Endodermal cell (in vitro differentiated cells): ENCODE measurements around the gene TSR1. TPM values are rescaled to one million over a fixed set of nuclear protein-coding genes. Genes with fewer than 3 reads are reported as not detected.
A peak's percentile ranks its signal among the peaks of the same experiment; 100 is the strongest.

ENCODE experiments used
- DNase-seq: peaks from one replicate; pipeline ENCODE4 v3.0.0-alpha.2; 2017
- H3K27ac ChIP-seq: 2 replicates; pipeline ENCODE4 v1.5.1; 2013; ENCODE audit warnings: mild to moderate bottlenecking, low read depth, low read length, moderate library complexity
- H3K27me3 ChIP-seq: 2 replicates; pipeline ENCODE4 v1.6.1; 2013; ENCODE audit warnings: mild to moderate bottlenecking, low read length, moderate library complexity; ENCODE audit not compliant: insufficient read depth, control insufficient read depth, poor library complexity, severe bottlenecking
- H3K36me3 ChIP-seq: 2 replicates; pipeline ENCODE4 v1.7.0; 2013; ENCODE audit warnings: mild to moderate bottlenecking, low read length, moderate library complexity; ENCODE audit not compliant: control insufficient read depth, insufficient read depth
- H3K4me1 ChIP-seq: one replicate; pipeline ENCODE4 v1.7.0; 2013; ENCODE audit warnings: low read length; ENCODE audit not compliant: control insufficient read depth, insufficient read depth
- H3K4me3 ChIP-seq: 2 replicates; pipeline ENCODE4 v1.5.1; 2013; ENCODE audit warnings: mild to moderate bottlenecking, low read length, moderate library complexity
- H3K9ac ChIP-seq: 2 replicates; pipeline ENCODE4 v1.6.1; 2013; ENCODE audit warnings: mild to moderate bottlenecking, low read length, moderate library complexity; ENCODE audit not compliant: poor library complexity, severe bottlenecking; ENCODE audit errors: extremely low read depth
- H3K9me3 ChIP-seq: 2 replicates; pipeline ENCODE4 v1.6.1; 2013; ENCODE audit warnings: mild to moderate bottlenecking, low read length, moderate library complexity; ENCODE audit not compliant: control insufficient read depth
- H3K27ac Mint-ChIP-seq: 2 replicates; pipeline ENCODE4 v1.8.0; 2020; ENCODE audit warnings: mixed read lengths
- H3K27me3 Mint-ChIP-seq: 2 replicates; pipeline ENCODE4 v1.8.0; 2021; ENCODE audit warnings: mild to moderate bottlenecking, mixed read lengths; ENCODE audit not compliant: insufficient read depth
- H3K36me3 Mint-ChIP-seq: 2 replicates; pipeline ENCODE4 v1.8.0; 2020; ENCODE audit warnings: low read depth, mixed read lengths
- H3K4me1 Mint-ChIP-seq: 2 replicates; pipeline ENCODE4 v1.8.0; 2020; ENCODE audit warnings: mixed read lengths
- H3K4me3 Mint-ChIP-seq: 2 replicates; pipeline ENCODE4 v1.8.0; 2020; ENCODE audit warnings: mild to moderate bottlenecking, moderate library complexity, mixed read lengths
- H3K9me3 Mint-ChIP-seq: 2 replicates; pipeline ENCODE4 v1.8.0; 2020; ENCODE audit warnings: mild to moderate bottlenecking, mixed read lengths
- WGBS, 2 experiments: methylation state at CpG; one replicate each; pipeline versions ENCODE4 v1.1.5 to v1.1.7; 2013; ENCODE audit warnings: missing lambda C conversion rate in 2 of 2, mixed read lengths in 1 of 2; ENCODE audit not compliant: insufficient coverage in 1 of 2, insufficient read length in 1 of 2; 5-methylcytosine and 5-hydroxymethylcytosine counted together
- total RNA-seq, 2 donors: library from RNA; stranded (reverse); fragmentation: NEBNext Ultra II Directional in 1 of 2; extraction: Animal tissue kit (Norgen Biotek cat#: 25700) in 1 of 2; gene quantifications; 2 replicates in 1 of 2; 3 replicates in 1 of 2; pipeline ENCODE4 v1.2.1, GENCODE V29; 2021
- TF ChIP-seq, protein P1 (sequence below): fragments of 200-600 bp; sonication (generic); conservative IDR thresholded peaks from 2 replicates; pipeline ENCODE4 v1.5.0; 2021; ENCODE audit warnings: antibody characterized with exemption, mild to moderate bottlenecking

TSR1 gene
- total RNA-seq, 2 donors from 2014 or later: 40.1 to 43.3 TPM

DNA sequence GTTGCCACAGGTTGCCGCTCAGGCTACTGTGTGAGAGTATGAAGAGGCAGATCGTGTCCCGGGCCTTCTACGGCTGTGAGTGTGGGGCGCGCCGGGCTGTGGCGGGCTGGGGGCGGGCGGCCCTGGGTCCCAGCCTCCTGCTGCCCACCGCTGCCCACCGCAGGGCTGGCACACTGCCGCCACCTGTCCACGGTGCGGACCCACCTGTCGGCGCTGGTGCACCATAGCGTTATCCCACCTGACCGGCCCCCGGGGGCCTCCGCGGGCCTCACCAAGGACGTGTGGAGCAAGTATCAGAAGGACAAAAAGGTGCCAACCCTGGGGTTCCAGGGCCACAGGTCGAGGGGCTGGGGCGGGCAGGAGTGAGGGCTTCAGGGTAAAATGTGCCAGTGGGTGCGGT is 35.9 kb upstream of the TSR1 start:
- no peak overlapping the region for H3K4me3 ChIP-seq
- H3K9ac ChIP-seq: no peak overlapping the region
- no peaks in the 10 kb centered on the region for H3K27me3 Mint-ChIP-seq
- H3K9me3 ChIP-seq: no peaks in the 10 kb centered on the region
- peaks cover 17% of the 10 kb centered on the region for H3K36me3 ChIP-seq
- TF ChIP-seq, protein P1, sequence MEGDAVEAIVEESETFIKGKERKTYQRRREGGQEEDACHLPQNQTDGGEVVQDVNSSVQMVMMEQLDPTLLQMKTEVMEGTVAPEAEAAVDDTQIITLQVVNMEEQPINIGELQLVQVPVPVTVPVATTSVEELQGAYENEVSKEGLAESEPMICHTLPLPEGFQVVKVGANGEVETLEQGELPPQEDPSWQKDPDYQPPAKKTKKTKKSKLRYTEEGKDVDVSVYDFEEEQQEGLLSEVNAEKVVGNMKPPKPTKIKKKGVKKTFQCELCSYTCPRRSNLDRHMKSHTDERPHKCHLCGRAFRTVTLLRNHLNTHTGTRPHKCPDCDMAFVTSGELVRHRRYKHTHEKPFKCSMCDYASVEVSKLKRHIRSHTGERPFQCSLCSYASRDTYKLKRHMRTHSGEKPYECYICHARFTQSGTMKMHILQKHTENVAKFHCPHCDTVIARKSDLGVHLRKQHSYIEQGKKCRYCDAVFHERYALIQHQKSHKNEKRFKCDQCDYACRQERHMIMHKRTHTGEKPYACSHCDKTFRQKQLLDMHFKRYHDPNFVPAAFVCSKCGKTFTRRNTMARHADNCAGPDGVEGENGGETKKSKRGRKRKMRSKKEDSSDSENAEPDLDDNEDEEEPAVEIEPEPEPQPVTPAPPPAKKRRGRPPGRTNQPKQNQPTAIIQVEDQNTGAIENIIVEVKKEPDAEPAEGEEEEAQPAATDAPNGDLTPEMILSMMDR: no peak
- H3K4me1 Mint-ChIP-seq: peaks cover 1% of the 10 kb centered on the region
- H3K4me1 ChIP-seq: no peaks in the 10 kb centered on the region
- H3K36me3 Mint-ChIP-seq: peaks cover 8% of the 10 kb centered on the region
- WGBS, 2 experiments: 95 to 98% methylated on average over 19 to 26 of the region's 26 CpGs
- no peak for DNase-seq
- no peak overlapping the region for H3K4me3 Mint-ChIP-seq
- no peaks in the 10 kb centered on the region for H3K9me3 Mint-ChIP-seq
- no peak overlapping the region for H3K27ac Mint-ChIP-seq
- no peak overlapping the region for H3K27ac ChIP-seq
- H3K27me3 ChIP-seq: no peaks in the 10 kb centered on the region

DNA sequence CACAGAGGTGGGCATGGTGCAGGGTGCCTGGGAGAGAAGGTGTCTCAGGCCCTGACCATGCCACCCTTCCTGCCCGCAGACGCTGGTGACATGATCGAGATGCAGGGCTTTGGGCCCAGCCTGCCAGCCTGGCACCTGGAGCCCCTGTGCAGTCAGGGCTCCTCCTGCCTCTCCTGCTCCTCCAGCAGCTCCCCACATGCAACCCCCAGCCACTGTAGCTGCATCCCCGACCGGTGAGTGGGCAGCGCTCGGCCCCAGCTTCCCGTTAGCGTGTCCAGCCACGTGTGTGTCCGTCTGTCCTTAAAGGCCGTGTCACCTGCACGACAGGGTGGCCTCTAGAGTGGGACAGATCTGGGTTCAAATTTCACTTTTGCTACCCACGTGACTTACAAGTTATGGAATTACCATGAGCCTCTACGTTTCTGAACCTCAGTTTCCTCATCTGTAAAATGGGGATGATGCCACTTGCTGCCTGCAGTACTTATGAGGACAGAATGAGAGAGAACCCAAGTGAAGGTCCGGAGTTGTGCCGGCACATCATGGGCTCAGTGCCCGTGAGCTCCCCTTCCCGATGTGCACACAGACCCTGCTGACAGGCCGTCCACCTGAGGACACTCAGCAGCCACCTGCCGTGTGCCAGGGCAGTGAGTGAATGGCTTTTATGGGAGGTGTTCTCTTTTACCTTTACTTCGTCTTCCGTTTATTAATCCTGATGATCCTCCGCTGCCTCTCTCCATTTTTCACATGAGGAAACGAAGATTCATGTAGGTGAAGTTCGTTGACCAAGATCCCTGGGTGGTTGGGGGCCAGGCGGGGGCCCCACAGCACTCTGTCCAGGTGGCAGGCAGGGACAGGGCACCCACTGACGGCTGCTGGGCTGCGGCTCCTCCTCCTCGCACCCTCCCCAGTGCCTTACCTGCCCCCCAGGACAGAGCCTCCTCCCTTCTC is 35.2 kb upstream of the TSR1 start:
- Mint-ChIP-seq H3K27me3 (no peaks in the 10 kb centered on the region), H3K4me3 (no peak overlapping the region), H3K36me3 (peaks cover 6% of the 10 kb centered on the region), H3K27ac (no peak overlapping the region), H3K9me3 (no peaks in the 10 kb centered on the region), H3K4me1 (peaks cover 1% of the 10 kb centered on the region)
- TF ChIP-seq, protein P1: no peak
- no peak for DNase-seq
- Histone ChIP-seq H3K27ac (no peak overlapping the region), H3K27me3 (no peaks in the 10 kb centered on the region), H3K9ac (no peak overlapping the region), H3K4me3 (no peak overlapping the region), H3K4me1 (no peaks in the 10 kb centered on the region), H3K9me3 (no peaks in the 10 kb centered on the region), H3K36me3 (peaks cover 11% of the 10 kb centered on the region)
- WGBS, 2 experiments: 94 to 96% methylated on average over 18 to 30 of the region's 30 CpGs

DNA sequence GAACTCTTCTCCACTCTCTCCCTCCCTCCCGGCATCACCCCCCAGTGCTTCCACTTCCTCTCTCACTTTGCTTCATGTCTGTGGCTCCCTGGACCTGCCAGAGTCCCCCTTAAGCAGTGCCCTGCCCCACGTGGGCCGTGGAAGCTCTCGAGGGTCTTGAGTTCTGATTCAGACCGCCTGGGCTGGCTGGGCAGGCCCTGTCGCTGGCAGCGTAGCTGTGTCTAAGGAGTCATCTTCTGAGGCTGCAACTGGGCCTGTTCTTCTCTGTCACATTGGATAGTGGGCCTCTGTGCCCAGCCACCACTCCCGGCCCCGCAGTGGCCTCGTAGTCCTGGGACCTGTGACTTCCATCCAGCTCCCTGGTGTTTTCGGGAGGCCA is 33.9 kb upstream of the TSR1 start:
- peaks cover 6% of the 10 kb centered on the region for H3K36me3 Mint-ChIP-seq
- H3K4me1 ChIP-seq: no peaks in the 10 kb centered on the region
- TF ChIP-seq, protein P1: no peak
- WGBS, 2 experiments: 89 to 90% methylated on average over 11 of the region's 11 CpGs
- H3K4me3 Mint-ChIP-seq: no peak overlapping the region
- no peaks in the 10 kb centered on the region for H3K27me3 ChIP-seq
- H3K9ac ChIP-seq: no peak overlapping the region
- no peaks in the 10 kb centered on the region for H3K27me3 Mint-ChIP-seq
- no peak for DNase-seq
- H3K36me3 ChIP-seq: peaks cover 6% of the 10 kb centered on the region
- no peaks in the 10 kb centered on the region for H3K9me3 ChIP-seq
- no peak overlapping the region for H3K4me3 ChIP-seq
- H3K4me1 Mint-ChIP-seq: peaks cover 1% of the 10 kb centered on the region
- H3K9me3 Mint-ChIP-seq: no peaks in the 10 kb centered on the region
- peak overlapping the region; percentile 68 for H3K27ac Mint-ChIP-seq
- no peak overlapping the region for H3K27ac ChIP-seq
